DND-41 (cell line): Measurements from ENCODE around the gene CACNA1D.

Experiments
- EZH2 ChIP-seq: IDR thresholded peaks from 3 replicates; pipeline ENCODE4 v1.6.1; 2012; ENCODE audit warnings: borderline replicate concordance, low read depth, mild to moderate bottlenecking, moderate library complexity, low read length, inconsistent platforms; ENCODE audit not compliant: severe bottlenecking
- TF ChIP-seq, protein P1 (sequence below): IDR thresholded peaks from 2 replicates; pipeline ENCODE4 v1.5.1; 2012; ENCODE audit warnings: borderline replicate concordance, low read length, moderate library complexity, mild to moderate bottlenecking; ENCODE audit not compliant: poor library complexity, severe bottlenecking; ENCODE audit errors: extremely low read depth

DNA sequence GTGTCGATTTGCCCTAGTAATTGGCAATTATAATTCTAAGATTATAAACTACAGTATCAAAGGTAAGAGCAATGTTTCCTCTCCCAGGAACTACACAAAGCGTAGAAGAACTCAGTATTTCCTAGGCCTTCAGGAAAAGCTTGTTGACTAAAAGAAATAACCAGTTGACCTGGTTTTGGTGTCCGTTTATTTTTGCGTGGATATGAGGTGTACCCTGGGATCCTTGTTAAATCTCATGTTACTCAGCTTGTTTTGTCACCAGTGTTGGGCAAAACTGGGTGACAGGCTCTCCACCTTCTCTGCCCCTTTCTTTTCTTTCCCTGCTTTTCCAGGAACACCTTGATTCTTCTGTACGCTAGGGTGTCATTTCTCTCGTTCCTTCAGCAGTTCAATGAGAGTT lies 97.2 kb downstream of the CACNA1D start:
- TF ChIP-seq, protein P1, sequence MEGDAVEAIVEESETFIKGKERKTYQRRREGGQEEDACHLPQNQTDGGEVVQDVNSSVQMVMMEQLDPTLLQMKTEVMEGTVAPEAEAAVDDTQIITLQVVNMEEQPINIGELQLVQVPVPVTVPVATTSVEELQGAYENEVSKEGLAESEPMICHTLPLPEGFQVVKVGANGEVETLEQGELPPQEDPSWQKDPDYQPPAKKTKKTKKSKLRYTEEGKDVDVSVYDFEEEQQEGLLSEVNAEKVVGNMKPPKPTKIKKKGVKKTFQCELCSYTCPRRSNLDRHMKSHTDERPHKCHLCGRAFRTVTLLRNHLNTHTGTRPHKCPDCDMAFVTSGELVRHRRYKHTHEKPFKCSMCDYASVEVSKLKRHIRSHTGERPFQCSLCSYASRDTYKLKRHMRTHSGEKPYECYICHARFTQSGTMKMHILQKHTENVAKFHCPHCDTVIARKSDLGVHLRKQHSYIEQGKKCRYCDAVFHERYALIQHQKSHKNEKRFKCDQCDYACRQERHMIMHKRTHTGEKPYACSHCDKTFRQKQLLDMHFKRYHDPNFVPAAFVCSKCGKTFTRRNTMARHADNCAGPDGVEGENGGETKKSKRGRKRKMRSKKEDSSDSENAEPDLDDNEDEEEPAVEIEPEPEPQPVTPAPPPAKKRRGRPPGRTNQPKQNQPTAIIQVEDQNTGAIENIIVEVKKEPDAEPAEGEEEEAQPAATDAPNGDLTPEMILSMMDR: no peak
- no peak for TF ChIP-seq EZH2
